IPS DF 4.7 (cell line): ENCODE measurements around the gene PFN1.

Experiments used
- DNase-seq: peaks from one replicate; pipeline ENCODE4 v3.0.0-alpha.2; 2013; ENCODE audit warnings: low spot score; ENCODE audit errors: extremely low read depth

PFN1 gene

DNA sequence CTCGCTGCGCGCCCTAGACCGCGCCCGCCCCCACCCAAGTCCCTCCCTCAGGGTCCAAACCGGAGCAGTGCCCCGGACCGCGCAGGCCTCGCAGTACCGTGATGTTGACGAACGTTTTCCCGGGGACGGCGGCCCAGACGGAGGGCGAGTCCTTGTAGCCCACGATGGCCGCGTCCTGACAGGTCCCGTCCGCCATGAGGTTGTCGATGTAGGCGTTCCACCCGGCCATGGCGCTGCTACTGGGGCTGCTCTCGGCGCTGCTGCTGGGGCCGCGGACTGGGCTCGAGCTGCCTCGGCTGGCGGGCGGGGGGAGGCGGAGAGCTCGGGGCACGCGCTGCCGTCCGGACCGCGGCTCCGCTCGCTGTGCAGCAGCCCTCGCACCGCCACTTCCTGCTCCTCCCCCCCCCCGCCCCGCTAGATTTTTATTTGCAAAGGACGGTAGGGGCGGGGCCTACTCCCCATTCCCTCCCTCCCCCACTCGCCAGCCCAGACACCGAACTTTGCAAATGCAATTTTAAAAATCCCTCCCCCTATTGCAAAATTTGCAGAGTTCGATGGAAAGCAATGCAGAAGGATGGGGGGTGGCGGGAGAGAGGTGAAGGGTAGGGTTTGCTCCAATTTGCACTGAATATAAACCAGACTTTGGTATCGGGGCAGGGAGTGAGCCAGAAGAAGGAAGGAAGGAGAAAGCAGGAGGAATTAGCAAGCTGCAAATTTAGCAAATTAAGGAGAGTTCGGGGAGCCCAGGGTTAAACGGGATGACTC lies at the start of gene PFN1:
PFN1 (minus strand) TSS at position 365 of the 765 bp plus-strand sequence; CDS start at position 229, 136 bp downstream.
- DNase-seq: no peak

DNA sequence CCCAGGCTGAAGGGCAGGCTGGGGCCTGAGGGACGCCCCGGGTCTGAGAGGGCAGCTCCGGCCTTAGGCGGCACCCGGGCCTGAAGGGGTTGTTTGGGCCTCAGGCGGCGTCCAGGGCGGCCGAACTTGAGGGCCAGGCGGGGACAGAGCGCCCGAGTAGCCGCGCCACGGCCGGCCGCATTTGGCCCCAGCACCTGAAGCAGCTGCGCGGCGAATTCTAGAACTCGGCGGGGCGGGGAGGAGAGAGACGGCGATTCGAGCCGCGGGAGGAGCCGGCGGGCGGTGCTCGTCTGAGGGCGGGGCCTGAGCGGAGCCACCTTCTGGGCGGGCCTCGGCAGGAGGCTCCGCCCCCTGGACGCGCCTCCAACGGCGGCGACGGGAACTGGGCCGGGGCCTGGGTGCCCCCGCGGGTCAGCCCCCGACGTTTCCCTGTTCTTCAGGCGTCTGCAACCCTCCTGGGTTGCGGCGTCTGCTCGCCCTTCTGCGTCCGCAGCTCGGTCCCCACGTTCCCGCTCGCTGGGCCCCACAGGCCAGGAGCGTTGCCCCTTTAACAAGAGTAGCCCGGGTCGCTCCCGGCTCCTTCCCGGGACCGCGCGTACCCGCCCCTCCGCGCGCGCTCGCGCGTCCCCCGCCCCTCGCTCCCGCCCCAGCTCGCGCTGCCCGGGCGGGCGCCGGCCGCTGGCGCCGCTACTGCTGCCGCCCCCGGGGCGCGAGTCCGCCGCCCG lies 49.1 kb upstream of the PFN1 start, which contains the start of the genes INCA1 and KIF1C:
INCA1 (minus strand) TSS at position 221 of the 725 bp plus-strand sequence. CDS start 3,085 bp downstream, outside the sequence.
KIF1C (plus strand) TSS at position 649 of the 725 bp plus-strand sequence. CDS start 2,297 bp downstream, outside the sequence.
- no peak for DNase-seq

DNA sequence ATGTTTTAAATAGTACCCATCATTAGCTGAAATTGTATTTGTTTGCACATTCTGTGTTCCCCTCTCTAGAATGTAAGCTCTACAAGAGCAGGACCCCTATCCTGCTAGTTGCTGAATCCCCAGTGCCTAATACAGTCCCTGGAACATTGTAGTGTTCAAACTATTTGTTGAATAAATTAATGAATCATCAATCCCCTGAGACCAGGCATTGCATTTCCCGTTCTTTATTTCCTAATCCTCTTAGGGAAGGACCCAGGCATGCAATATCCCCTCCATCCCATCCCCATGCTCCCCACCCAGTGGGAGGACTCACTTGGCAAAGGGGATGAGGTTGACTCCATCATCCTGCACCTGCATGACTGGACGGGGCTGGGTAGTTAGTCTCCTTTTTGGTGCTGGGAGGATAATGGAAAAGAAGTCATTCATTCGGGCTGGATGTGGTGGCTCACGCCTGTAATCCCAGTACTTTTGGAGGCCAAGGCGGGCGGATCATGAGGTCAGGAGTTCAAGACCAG lies 45.8 kb upstream of the PFN1 start:
- no peak for DNase-seq

DNA sequence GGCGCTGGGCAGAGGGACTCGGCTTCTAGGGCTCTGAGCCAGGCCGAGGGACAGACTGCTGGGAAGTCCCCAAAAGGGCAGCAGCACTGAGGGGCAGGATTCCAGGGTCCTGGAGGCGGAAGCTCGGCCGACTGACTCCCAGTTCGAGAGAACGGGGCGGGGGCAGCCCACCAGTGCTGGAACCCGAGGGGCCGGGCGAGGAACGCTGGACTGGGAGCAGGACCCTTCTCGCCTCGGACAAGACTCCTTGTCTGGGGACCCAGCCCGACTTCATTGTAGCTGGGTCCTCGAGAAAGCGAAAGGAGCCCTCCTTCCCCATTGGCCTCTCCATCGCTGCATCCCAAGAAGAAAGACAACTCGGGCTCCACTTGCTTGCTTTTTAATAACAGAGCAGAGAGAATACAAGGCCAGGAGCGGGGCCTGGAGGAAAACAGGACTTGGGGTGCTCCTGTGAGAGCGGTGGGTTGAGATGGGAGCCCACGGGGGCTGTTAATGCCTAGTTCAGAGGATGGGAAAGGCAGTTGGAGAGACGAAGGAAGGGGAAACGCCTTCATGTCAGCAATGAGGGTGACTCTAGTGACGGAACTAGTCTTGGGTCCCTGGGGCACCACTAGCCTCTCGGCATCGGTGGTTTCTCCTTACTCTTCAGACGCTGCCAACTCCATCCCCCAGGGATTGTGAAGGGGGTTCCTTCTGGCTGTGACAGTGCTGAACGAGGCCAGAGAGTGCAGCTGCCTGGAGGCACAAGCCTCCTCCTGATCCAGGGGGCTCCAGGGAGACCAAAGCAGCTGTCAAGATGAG lies 39.6 kb upstream of the PFN1 start:
- no peak for DNase-seq

DNA sequence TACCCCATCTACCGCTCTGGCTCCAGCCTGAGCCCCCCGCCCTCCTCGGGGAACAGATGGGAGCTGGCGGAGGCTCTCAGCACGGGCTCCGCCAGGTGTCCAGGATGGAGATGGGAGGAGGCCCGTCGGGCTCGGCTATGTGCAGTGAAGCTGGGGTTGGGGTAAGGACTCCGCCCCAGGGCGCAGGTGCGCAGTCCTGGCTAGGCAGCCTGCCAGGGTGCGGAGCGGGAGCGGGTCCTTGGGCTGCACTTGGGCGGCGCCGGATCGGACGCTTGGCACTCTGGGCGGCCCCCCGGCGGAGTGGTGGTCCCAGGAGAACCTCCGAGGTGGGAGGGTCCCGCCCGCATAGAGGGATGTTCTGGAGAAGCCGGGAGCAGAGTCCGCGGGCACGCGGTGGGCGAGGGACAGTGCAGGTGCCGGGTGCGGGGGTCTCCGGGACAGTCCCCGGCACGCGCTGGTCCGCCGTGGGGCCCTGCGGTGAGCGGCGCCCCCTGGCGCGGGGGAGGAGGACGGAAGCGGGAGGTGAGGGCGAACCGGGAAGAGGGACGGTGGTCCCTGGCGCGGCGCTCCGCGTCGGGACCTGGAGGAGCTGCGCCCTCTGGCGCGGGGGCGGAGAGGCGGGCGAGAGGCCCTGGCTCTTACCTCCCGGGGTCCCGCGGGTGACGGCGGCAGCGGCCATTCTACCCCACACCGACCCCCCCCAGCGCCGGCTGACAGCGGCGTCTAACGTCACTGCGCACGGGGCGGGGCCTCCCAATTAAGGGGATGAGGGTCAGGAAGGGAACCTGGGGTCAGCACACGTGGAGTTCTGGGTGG lies 38.8 kb upstream of the PFN1 start, which contains the start of gene CAMTA2:
CAMTA2 (minus strand) TSS at position 725 of the 816 bp plus-strand sequence. CDS start 1,453 bp downstream, outside the sequence.
- DNase-seq: no peak

DNA sequence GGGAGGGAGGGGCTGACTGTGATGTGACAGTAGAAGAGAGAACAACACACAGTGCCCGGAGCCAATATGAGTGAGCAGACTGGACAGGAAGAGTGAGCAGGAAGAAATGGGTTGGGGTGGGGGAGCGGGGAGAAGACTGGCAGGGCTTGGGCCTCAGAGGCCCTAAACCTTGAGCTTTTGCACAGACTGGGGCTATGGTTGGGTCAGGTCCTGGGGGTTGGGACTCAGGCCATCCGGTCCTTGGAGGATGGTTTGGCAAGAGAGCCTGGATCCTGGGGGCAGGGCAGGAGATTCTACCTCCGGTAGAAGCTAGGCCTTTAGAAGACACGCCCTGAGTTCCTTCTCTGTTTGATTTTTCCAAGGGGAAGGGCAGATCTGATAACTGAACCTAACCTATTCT lies 38.1 kb upstream of the PFN1 start:
- no peak for DNase-seq

DNA sequence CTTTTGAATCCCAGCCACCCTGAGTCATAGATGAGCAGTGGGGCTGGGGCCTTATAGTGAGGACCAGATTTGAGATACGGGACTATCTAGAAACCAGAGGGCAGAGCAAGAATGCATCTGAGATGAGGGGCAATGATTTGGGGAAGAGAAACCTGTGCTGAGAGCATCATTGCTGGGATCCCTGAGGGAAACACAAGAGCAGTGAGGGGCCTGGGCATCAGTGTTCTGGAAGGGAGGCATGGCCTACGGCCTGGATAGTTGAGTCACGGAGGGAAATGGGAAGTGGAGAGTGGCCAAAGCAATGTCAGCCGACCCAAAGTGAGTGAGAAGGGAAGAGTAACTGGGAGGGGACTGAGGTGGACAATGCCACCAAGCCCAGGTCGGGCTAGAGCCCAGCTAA lies 34.0 kb upstream of the PFN1 start:
- no peak for DNase-seq

DNA sequence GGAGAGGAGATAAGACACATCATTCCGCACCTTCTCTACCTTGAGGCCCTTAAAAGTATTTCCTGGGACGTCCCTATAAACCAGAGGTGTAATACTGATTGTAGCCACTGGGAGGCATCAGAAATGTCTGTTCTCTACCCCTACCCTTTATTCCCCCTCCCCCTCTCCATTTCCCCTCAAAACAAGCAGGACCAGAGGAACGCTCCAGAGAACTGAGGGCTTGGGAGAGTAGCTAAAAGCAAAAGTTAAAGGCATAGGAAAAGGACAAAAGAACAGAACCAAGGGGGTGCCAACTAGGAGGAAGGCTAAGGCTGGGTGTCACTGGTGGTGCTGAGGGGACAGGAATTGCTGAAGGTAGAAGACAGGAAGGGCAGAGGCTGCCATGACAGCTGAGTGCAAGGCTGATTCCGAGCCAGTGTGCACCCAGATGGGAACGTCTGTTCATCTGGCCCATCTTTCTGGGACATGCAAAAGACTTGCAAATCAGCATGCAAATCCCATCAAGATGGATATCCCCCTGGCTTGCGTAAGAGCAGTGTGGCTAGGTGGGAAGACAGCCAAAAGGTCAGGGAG lies 32.4 kb upstream of the PFN1 start:
- DNase-seq: no peak

DNA sequence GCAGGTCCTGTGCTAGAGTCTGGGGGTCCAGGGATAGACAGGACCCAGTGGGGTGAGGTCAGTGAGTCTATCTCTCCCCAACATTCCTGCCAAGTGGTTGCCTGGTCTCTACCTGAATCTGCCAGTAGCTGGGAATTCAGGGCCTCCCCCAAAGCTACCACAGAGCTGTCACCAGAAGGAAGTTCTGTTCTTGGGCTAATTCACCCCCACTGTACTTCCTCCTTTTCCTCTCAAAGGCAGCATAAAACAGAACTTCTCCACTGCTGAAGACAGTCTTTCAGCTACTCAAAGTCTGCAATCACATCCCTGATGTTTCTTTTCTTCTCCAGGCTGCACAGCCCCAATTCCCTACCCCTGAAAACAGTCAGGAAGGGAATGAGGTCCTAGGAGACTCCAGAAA lies 30.4 kb upstream of the PFN1 start:
- DNase-seq: no peak

DNA sequence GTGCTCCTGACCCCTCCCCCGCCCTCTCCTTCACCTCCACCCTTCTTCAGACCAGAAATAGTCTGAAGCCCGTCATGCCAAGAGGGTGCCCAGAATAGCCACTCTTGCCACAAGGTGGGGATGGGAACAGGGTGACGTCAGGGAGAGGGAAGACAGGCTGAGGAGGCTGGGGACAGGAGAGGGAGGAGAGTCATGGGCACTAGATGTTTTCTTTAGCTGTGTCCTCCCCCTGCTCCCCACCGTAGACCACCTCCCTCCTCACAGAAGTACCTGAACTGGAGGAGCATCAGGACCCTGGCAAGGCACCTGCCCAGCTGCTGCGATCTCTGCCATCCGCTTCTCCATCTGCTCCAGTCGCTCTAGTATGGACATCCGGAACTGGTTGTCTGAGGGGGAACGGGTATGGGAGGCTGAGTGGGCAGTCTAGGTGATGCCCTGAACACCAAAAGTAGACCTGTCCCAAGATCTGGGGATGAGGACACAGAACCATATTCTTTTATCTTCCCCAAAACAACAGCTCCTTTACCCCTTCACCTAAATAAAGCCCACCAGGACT lies 25.9 kb upstream of the PFN1 start:
- DNase-seq: no peak

DNA sequence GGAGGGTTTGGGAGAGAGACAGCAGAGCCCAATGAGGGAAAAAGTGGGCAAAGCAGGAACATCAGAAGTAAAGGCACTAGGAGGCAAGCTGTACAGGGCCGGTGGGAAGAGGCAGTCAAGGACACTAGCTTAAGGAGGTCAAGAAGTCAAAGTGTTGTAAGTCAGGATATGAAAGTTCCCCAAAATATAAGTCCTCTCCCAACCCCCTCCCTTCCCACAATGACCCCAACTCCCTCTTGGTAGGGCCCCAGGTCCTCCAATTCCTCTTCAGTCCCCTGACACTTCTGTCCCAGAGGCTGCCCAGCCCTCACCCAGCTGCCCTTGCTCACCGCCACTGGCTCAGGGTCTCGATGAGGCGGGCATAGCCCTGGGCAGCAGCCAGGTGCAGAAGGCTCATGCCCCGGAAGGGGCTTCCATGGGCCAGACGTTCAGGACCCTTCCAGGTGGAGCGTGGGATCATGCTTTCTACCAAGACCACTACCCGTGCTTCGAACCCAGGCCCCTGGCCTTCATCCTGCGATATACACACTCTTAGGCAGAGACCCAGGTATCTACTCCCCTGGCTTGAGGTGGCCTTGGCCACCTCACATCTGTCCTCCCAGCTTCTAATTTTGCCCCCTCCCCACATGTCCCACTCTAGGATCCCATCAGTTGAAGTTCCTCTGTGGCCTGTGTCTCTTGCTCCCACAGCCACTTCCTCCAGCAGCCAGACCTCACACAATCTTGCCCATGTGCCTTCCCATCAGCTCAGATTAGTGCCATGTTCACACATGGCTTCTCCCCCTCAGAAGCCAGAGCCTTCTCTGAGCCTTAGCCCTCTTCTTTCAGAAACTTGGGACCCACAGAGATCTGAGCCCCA lies 25.2 kb upstream of the PFN1 start:
- DNase-seq: no peak

DNA sequence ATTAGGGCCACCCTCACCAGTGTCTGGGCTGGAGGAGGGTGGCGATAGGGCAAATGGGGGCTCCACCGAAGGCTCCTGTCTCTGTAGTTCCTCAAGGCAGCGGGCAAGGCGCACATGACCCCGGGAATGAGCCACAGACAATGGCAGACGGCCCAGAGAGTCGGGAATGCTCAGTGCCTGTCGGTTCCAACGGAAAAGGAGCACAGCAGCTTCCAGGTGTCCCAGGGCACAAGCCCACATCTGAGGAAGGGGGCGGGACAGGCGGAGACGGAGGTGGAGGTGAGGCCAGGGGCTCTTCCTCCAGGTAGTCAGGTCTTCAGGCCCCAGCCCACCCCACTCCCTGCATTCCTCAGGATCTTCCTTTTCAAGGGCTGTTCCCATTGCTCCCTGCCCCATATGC lies 24.4 kb upstream of the PFN1 start:
- no peak for DNase-seq

DNA sequence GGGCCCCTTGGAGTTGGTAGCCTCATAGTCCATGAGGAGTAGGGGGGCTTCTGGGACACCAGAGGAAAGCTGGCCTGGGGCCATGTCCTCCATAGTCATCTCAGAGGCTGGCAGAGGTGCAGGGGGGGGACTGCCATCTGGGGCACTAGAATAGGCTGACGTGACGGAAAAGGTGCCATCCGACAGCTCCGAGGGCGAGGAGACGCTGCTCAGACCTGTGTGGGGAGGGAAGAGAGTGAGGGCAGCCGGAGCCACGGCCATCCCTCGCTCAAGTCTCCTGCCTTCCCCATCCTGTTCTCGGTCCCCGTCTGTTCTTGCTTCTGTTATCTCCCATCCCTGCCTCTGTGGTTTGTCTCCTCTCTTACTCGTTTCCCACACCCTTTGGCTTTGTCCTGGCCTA lies 24.0 kb upstream of the PFN1 start:
- DNase-seq: no peak

DNA sequence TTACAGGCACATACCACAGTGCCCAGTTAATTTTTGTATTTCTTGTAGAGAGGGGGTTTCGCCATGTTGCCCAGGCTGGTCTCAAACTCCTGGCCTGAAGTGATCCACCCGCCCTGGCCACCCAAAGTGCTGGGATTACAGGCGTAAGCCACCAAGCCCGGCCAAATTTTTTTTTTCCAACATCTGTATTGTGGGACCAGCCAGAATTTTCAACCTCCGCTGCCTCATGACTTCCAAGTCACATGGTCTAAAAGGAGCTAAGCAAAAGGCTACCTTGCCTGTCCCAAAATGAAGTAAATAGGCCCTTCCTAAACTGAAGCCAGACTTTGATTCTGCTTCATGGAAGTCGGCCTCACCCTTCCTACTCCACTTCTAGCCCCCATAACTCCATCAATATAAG lies 23.5 kb upstream of the PFN1 start:
- no peak for DNase-seq

DNA sequence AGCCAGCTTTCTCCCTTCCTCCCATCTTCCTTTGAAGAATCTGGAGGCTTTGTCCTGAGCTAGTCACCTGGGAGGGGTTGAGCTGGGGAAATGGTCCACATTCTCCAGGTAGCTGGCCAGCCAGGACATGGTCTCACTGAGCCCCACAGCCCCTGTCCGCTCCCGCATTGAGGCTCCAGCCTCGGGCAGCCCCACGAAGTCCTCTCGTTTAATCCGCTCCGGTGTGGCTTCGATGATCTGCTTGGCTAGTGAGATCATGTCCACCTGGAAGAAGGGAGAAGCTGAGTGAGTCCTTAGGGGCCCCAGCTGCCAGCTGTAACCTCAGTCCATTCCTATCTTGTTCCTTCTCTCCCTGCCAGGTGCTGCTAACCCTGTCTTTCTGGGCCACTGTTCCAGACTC lies 21.9 kb upstream of the PFN1 start:
- no peak for DNase-seq

DNA sequence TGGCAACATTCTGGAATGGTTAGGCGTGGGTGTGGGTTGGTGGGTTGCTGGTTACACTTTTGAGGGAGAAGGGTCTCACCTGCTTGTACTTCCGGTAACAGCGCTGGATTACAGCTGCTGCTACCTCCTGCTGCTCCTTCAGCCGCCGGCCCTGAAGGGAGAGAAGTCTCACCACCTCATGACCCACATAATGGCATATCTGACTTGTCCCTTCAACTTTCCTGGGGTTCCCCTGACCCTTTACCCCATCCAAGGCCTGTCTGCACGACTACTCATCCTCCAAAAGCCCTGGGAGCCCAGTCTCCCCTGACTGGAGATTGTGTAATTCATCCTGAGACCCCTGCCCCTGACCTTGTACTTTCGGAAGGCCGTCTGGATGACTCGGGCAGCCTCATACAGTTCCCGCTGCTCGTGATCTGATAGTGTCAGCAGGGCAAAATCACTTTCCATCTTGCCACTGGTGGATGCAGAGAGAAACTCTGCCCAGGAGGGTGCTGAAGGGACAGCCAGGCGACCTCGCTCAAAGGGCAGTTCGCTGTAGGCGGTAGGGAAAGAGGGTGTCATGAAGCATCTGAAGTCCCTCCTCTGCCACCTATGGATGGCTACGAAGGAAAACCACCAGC lies 21.3 kb upstream of the PFN1 start:
- DNase-seq: no peak

DNA sequence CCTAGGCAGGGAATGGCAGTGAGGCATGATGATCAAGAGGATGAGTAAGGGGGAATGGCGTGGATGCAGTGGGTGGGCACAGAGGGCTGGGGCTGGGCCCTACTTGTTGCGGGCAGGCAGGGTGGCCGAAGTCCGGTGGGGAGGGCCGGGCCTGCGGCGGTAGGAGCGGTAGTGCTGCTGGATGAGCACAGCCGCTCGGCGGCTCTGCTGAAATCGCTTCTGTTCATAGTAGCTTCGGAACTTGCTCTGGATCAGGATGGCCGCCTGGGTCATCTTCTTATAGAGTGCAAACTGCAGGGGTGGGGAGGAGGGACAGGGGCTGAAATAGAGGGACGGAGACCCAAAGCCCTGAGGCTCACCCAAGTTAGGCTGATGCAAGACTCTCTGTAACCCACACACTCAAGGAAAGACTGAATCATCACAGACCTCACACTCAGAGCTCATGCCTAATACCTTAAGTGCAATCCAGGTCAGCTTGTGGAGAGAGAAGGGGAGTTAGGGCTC lies 20.8 kb upstream of the PFN1 start:
- DNase-seq: no peak

DNA sequence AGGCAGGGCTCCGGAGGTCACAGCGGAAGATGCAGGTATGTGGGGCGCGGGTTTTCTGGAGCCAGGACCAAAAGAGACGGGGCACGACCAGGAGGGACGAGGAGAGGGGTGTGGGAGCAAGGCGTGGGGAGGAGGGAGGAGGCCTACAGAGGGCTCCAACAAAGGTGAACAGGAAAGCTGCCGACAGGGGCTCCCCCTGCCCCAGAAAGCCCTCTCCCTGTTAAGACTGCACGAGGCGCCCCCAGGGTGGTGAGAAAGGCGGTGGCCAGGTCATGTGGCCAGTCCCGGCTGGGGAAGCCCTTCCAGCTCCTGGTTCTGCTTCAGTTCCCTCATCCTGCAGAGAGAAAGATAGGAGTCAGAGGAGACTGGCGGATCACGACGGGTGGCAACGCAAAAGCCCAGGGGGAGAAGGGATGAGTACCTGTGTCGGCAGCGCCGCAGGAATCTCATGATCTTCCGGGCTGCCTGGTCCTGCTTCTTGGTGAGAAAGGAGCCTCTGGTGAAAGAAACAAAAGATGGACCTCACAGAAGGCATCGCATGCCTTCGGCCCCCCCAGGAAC lies 20.2 kb upstream of the PFN1 start:
- DNase-seq: no peak
